K562 (cell line): ENCODE measurements around the gene HIVEP1. TPM values are rescaled to one million over a fixed set of nuclear protein-coding genes. Genes with fewer than 3 reads are reported as not detected.

Experiments
- ATAC-seq: fragments of 200-7000 bp; cut with Tn5 transposase; 3 replicates; pipeline ENCODE4 v1.9.1; 2020; ENCODE audit warnings: moderate library complexity
- BruUV-seq: library from RNA; stranded (reverse); fragments of 400-500 nt; replicated peaks from 2 replicates; lab custom pipeline; 2021; lab: Mats Ljungman, UMichigan
- CTCF ChIA-PET: fragments of 300-600 bp; formaldehyde crosslinking; extraction: SDS; loops from one replicate; lab custom pipeline; 2021; ENCODE audit warnings: low intra/inter-chr PET ratio; lab: Yijun Ruan, JAX
- POLR2A ChIA-PET: fragments of 300-600, 350-650 bp; sonication (Branson Sonifier 250); formaldehyde crosslinking; extraction: SDS; loops from one replicate; lab custom pipeline; 2021; ENCODE audit warnings: antibody characterized with exemption, inconsistent platforms; lab: Yijun Ruan, JAX
- DNase-seq, 4 experiments: peaks; one replicate each; pipeline versions ENCODE4 v3.0.0 to v3.0.0-alpha.2; 2011 to 2018; ENCODE audit warnings: low spot score in 3 of 4, mixed read lengths in 3 of 4; ENCODE audit errors: extremely low read depth in 1 of 4
- FAIRE-seq: peaks from 2 replicates; lab custom pipeline; 2011; peaks lifted over from hg19 to GRCh38; lab: Jason Lieb, UNC
- H2AFZ ChIP-seq: 2 replicates; pipeline ENCODE4 v1.6.0; 2011; ENCODE audit warnings: low read depth, low read length, control low read depth, inconsistent platforms
- H3K27ac ChIP-seq: fragments of 200-600 bp; 3 replicates; pipeline ENCODE4 v1.8.0; 2011; ENCODE audit warnings: low read depth, mild to moderate bottlenecking, control low read depth, inconsistent platforms, low read length, moderate library complexity, mixed read lengths; ENCODE audit errors: extremely low read depth
- H3K27me3 ChIP-seq, 2 experiments: fragments of 300-600 bp in 1 of 2; 2 replicates in 1 of 2; 3 replicates in 1 of 2; pipeline versions ENCODE4 v1.6.0 to v1.8.0; 2011; ENCODE audit warnings: inconsistent platforms in 2 of 2, low read length in 2 of 2, mild to moderate bottlenecking in 1 of 2, mixed read lengths in 1 of 2, moderate library complexity in 1 of 2; ENCODE audit not compliant: control insufficient read depth in 2 of 2, insufficient read depth in 2 of 2
- H3K36me3 ChIP-seq: fragments of 300-600 bp; 3 replicates; pipeline ENCODE4 v1.8.0; 2011; ENCODE audit warnings: mild to moderate bottlenecking, low read length, inconsistent platforms; ENCODE audit not compliant: control insufficient read depth, insufficient read depth
- H3K4me1 ChIP-seq, 2 experiments: fragments of 200-600 bp in 1 of 2; replicated peaks in 1 of 2; 2 replicates in 1 of 2; 3 replicates in 1 of 2; pipeline versions ENCODE4 v1.5.1 to v1.8.0; 2011; ENCODE audit warnings: inconsistent platforms in 2 of 2, low read length in 2 of 2, mild to moderate bottlenecking in 1 of 2, mixed read lengths in 1 of 2, moderate library complexity in 1 of 2; ENCODE audit not compliant: control insufficient read depth in 2 of 2, insufficient read depth in 2 of 2
- H3K4me2 ChIP-seq: 2 replicates; pipeline ENCODE4 v1.6.1; 2011; ENCODE audit warnings: low read length, control low read depth, inconsistent platforms, mixed read lengths; ENCODE audit not compliant: insufficient read depth
- H3K4me3 ChIP-seq: fragments of 200-600 bp; sonication (generic), shearing (Covaris generic); 2 replicates; pipeline ENCODE4 v1.5.1; 2016; ENCODE audit warnings: control low read depth, inconsistent platforms
- H3K79me2 ChIP-seq: fragments of 200-600 bp; 3 replicates; pipeline ENCODE4 v1.8.0; 2011; ENCODE audit warnings: low read length, inconsistent platforms; ENCODE audit not compliant: control insufficient read depth, insufficient read depth
- H3K9ac ChIP-seq, 2 experiments: 2 replicates each; pipeline versions ENCODE4 v1.6.0 to v1.6.1; 2011; ENCODE audit warnings: low read depth in 2 of 2, low read length in 2 of 2, control low read depth in 1 of 2, inconsistent platforms in 1 of 2, mild to moderate bottlenecking in 1 of 2, mixed read lengths in 1 of 2; ENCODE audit not compliant: insufficient read depth in 1 of 2
- H3K9me1 ChIP-seq: one replicate; pipeline ENCODE4 v1.6.0; 2011; ENCODE audit warnings: inconsistent platforms, mild to moderate bottlenecking, low read length, moderate library complexity; ENCODE audit not compliant: control insufficient read depth, insufficient read depth
- H3K9me3 ChIP-seq: replicated peaks from 2 replicates; pipeline ENCODE4 v1.5.1; 2011; ENCODE audit warnings: low read depth, low read length, inconsistent platforms; ENCODE audit not compliant: control insufficient read depth, insufficient read depth
- H4K20me1 ChIP-seq: replicated peaks from 2 replicates; pipeline ENCODE4 v1.6.1; 2011; ENCODE audit warnings: low read length, inconsistent platforms, mixed read lengths; ENCODE audit not compliant: control insufficient read depth, insufficient read depth
- C11orf30 ChIP-seq: fragments of 450-650 bp; IDR thresholded peaks from 2 replicates; pipeline ENCODE4 v1.6.1; 2016; ENCODE audit warnings: low read depth, mild to moderate bottlenecking
- CHD2 ChIP-seq: IDR thresholded peaks from 2 replicates; pipeline ENCODE4 v1.6.1; 2011; ENCODE audit warnings: low read depth, low read length
- FOXK2 ChIP-seq, 2 experiments: fragments of 450-650 bp; IDR thresholded peaks in 1 of 2; conservative IDR thresholded peaks in 1 of 2; 2 replicates each; pipeline ENCODE4 v1.6.1; 2016; ENCODE audit warnings: low read depth in 2 of 2, mild to moderate bottlenecking in 1 of 2
- MAFG ChIP-seq: fragments of 450-650 bp; conservative IDR thresholded peaks from 2 replicates; pipeline ENCODE4 v1.6.1; 2016; ENCODE audit warnings: missing genetic modification characterization, missing compliant biosample characterization
- ZC3H8 ChIP-seq: fragments of 450-650 bp; IDR thresholded peaks from 2 replicates; pipeline ENCODE4 v1.6.1; 2017
- ZNF316 ChIP-seq: fragments of 450-650 bp; IDR thresholded peaks from 2 replicates; pipeline ENCODE4 v1.6.1; 2016
- WGBS: fragments of 100-300 bp; shearing (Covaris generic); methylation state at CpG from one replicate; pipeline ENCODE4 v1.1.6; 2016; ENCODE audit warnings: low coverage, mixed read lengths; ENCODE audit not compliant: insufficient coverage; ENCODE audit errors: missing lambda C conversion rate; 5-methylcytosine and 5-hydroxymethylcytosine counted together
- in situ Hi-C: fragments of 300-500 bp; cut with MboI; formaldehyde crosslinking; loops from 4 replicates; pipeline ENCODE4 v1.15.0; 2018; ENCODE audit warnings: inconsistent platforms, mixed read lengths
- intact Hi-C: fragments of 100-400 bp; cut with micrococcal nuclease; formaldehyde crosslinking; loops from 2 replicates; pipeline ENCODE4 v1.14.2; 2022
- polyA plus RNA-seq, 8 experiments: library from polyadenylated mRNA; depleted of rRNA in 4 of 8; stranded (reverse) in 5 of 8; unstranded in 3 of 8; fragments of >200 nt; fragmentation: Nextera tagmentation in 2 of 8; fragmentation: Illumina TruSeq in 1 of 8; extraction: Ambion mirVana in 2 of 8; extraction: Trizol in 1 of 8; gene quantifications; 2 replicates each; pipeline versions ENCODE4 v1.2.1 to v1.2.3, GENCODE V29; 2011 to 2014; ENCODE audit warnings: inconsistent platforms in 1 of 8, missing spikeins in 1 of 8
- total RNA-seq, 7 experiments: library from RNA; depleted of rRNA in 6 of 7; stranded (reverse); fragments of >200 nt in 6 of 7; fragmentation: Illumina TruSeq in 2 of 7; extraction: Trizol in 2 of 7; gene quantifications; 2 replicates each; pipeline versions ENCODE4 v1.2.1 to v1.2.3, GENCODE V29; 2011 to 2021; ENCODE audit warnings: low replicate concordance in 1 of 7
- TF ChIP-seq, protein P1 (sequence below): fragments of 200-800 bp; sonication (Bioruptor generic); IDR thresholded peaks from 2 replicates; pipeline ENCODE4 v1.6.1; 2017; ENCODE audit warnings: missing genetic modification characterization, missing compliant biosample characterization
- TF ChIP-seq, protein P2 (sequence below): fragments of 450-650 bp; formaldehyde crosslinking; IDR thresholded peaks from 2 replicates; pipeline ENCODE4 v1.4.0; 2020; ENCODE audit warnings: mild to moderate bottlenecking, mixed read lengths

The HIVEP1 gene
- total and polyA plus RNA-seq, 9 of the 15 experiments (the other 6 are each of a cell fraction or from before 2014, with no cell fraction given) = 6.0 to 33.3 (median 21.7) TPM

- no peaks in the 10 kb centered on the region for H4K20me1 ChIP-seq
- H2AFZ ChIP-seq = no peak overlapping the region
- H3K4me2 ChIP-seq = no peak overlapping the region
- POLR2A ChIA-PET = no interaction called here
- H3K4me1 ChIP-seq = no peaks in the 10 kb centered on the region
- no peaks in the 10 kb centered on the region for H3K9me1 ChIP-seq
- CTCF ChIA-PET = no interaction called here
- H3K4me3 ChIP-seq = no peak overlapping the region
- in situ Hi-C loops = no loop called here
- no peak overlapping the region for H3K9ac ChIP-seq
- intact Hi-C loops = no loop called here
- no TSS peak for BruUV-seq
- ATAC-seq (no peak), FAIRE-seq (no peak), DNase-seq (no peak)
- H3K9me3 ChIP-seq = no peaks in the 10 kb centered on the region
- peaks cover 60% of the 10 kb centered on the region for H3K36me3 ChIP-seq
- TF ChIP-seq, protein P1, sequence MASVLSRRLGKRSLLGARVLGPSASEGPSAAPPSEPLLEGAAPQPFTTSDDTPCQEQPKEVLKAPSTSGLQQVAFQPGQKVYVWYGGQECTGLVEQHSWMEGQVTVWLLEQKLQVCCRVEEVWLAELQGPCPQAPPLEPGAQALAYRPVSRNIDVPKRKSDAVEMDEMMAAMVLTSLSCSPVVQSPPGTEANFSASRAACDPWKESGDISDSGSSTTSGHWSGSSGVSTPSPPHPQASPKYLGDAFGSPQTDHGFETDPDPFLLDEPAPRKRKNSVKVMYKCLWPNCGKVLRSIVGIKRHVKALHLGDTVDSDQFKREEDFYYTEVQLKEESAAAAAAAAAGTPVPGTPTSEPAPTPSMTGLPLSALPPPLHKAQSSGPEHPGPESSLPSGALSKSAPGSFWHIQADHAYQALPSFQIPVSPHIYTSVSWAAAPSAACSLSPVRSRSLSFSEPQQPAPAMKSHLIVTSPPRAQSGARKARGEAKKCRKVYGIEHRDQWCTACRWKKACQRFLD (CRISPR knock-in tag) = no peak
- no peak for TF ChIP-seq ZC3H8
- TF ChIP-seq C11orf30 = peak; percentile 6; the same call in 1 of the 2 replicates
- TF ChIP-seq, protein P2, sequence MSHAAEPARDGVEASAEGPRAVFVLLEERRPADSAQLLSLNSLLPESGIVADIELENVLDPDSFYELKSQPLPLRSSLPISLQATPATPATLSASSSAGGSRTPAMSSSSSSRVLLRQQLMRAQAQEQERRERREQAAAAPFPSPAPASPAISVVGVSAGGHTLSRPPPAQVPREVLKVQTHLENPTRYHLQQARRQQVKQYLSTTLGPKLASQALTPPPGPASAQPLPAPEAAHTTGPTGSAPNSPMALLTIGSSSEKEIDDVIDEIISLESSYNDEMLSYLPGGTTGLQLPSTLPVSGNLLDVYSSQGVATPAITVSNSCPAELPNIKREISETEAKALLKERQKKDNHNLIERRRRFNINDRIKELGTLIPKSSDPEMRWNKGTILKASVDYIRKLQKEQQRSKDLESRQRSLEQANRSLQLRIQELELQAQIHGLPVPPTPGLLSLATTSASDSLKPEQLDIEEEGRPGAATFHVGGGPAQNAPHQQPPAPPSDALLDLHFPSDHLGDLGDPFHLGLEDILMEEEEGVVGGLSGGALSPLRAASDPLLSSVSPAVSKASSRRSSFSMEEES (CRISPR knock-in tag) = no peak
- TF ChIP-seq ZNF316 = peak; percentile 51
- no peak for TF ChIP-seq CHD2
- TF ChIP-seq MAFG (tag) = 0 out of 2 replicates have a peak, but pooled peaks have one; percentile 15
- no peak for TF ChIP-seq FOXK2 (conservative IDR thresholded peaks at IDR 0.05 in 1 of 2, IDR thresholded peaks at IDR 0.05 in 1 of 2; ENCODE audit: low read depth in 2 of 2)
- 90% methylated on average over 4 of the region's 4 CpGs for WGBS
- H3K27me3 ChIP-seq = no peaks in the 10 kb centered on the region
- no peak overlapping the region for H3K27ac ChIP-seq
- no peaks in the 10 kb centered on the region for H3K79me2 ChIP-seq
These were observed 120.5 kb downstream of the HIVEP1 start for GRCh38 chr6:12132351-12133222.
